Ovary (tissue), 9 donors: ENCODE measurements around the gene SUV39H2. TPM values are rescaled to one million over a fixed set of nuclear protein-coding genes. Genes with fewer than 3 reads are reported as not detected.

Source experiments
- DNase-seq, 5 donors: peaks; one replicate each; pipeline ENCODE4 v3.0.0-alpha.2; 2019 to 2020
- H3K27ac ChIP-seq, 2 donors: fragments of 200-600 bp; one replicate each; pipeline versions ENCODE4 v1.5.1 to v1.8.0; 2019 to 2022
- H3K27me3 ChIP-seq: fragments of 200-600 bp; one replicate; pipeline ENCODE4 v1.8.0; 2022
- H3K36me3 ChIP-seq: fragments of 200-600 bp; sonication (generic); one replicate; pipeline ENCODE4 v1.5.1; 2019
- H3K4me1 ChIP-seq: one replicate; pipeline ENCODE4 v1.8.1; 2013; ENCODE audit warnings: mild to moderate bottlenecking, moderate library complexity; ENCODE audit not compliant: insufficient read depth
- H3K4me3 ChIP-seq: fragments of 200-600 bp; sonication (generic); one replicate; pipeline ENCODE4 v1.5.1; 2017
- H3K9me3 ChIP-seq, 2 donors: fragments of 200-600 bp in 1 of 2; sonication (generic) in 1 of 2; one replicate each; pipeline versions ENCODE4 v1.5.1 to v1.8.1; 2013 to 2019; ENCODE audit warnings: mild to moderate bottlenecking in 1 of 2, moderate library complexity in 1 of 2
- EP300 ChIP-seq: sonication (generic); formaldehyde crosslinking; IDR thresholded peaks from one replicate; pipeline ENCODE4 v1.6.1; 2017; ENCODE audit warnings: antibody characterized with exemption
- POLR2A ChIP-seq: fragments of 450-650 bp; IDR thresholded peaks from one replicate; pipeline ENCODE4 v1.6.1; 2017; ENCODE audit warnings: antibody characterized with exemption, mild to moderate bottlenecking, moderate library complexity
- WGBS, 3 donors: extraction: QIAGEN DNeasy Blood & Tissue Kit in 1 of 3; methylation state at CpG; one replicate each; pipeline versions ENCODE4 v1.1.5 to v1.1.7; 2013 to 2017; 5-methylcytosine and 5-hydroxymethylcytosine counted together
- intact Hi-C, 4 donors: fragments of 100-400 bp; cut with DNase I; formaldehyde crosslinking; loops; one replicate each; pipeline versions ENCODE4 v1.11.0 to v1.15.1; 2022 to 2023
- polyA plus RNA-seq, 2 donors: library from polyadenylated mRNA; stranded (reverse); fragments of 200-250 nt in 1 of 2; fragments of 350-450 nt in 1 of 2; fragmentation: Illumina TruSeq in 1 of 2; extraction: RNeasy Lipid Tissue Mini Kit (QIAGEN cat#74804) in 1 of 2; gene quantifications; one replicate each; pipeline ENCODE4 v1.2.3, GENCODE V29; 2013 to 2014
- total RNA-seq, 7 donors: library from RNA; depleted of rRNA in 2 of 7; stranded (reverse); fragments of >200 nt in 2 of 7; fragmentation: NEBNext Ultra II Directional in 3 of 7; extraction: Animal tissue kit (Norgen Biotek cat#: 25700) in 3 of 7; gene quantifications; one replicate each; pipeline versions ENCODE4 v1.1.0 to v1.2.4, GENCODE V29; 2016 to 2023
- TF ChIP-seq, protein P1 (sequence below), 3 donors: fragments of 450-650 bp in 2 of 3; fragments of 200-600 bp in 1 of 3; IDR thresholded peaks; one replicate each; pipeline versions ENCODE4 v1.5.1 to v1.8.0; 2016 to 2022; ENCODE audit warnings: antibody characterized with exemption in 3 of 3, mild to moderate bottlenecking in 1 of 3
- donor health status: DM: no; HTN: no; CAD: no; lungs with moderate emphysema.
- donor health status: DM: no; HTN: no; CAD: no.
- donor health status: Bipolar disorder and iron deficiency.
- donor health status: DM: yes; HTN: yes; CAD: no.
- donor health status: DM: no; HTN: no; CAD: no.
- donor health status: DM: yes; HTN: yes; CAD: no.

SUV39H2 gene
- total and polyA plus RNA-seq, 9 donors = 3.0 to 16.4 (median 7.1) TPM

GRCh38 chr10:14879928-14880193 is 1.2 kb downstream of the SUV39H2 start:
- H3K4me3 ChIP-seq = no peak overlapping the region
- no peaks in the 10 kb centered on the region for H3K4me1 ChIP-seq
- H3K27ac ChIP-seq = no peak overlapping the region
- H3K36me3 ChIP-seq = no peaks in the 10 kb centered on the region
- WGBS, 3 donors = 2 to 4% (median 2%) methylated on average over 5 of the region's 5 CpGs
- DNase-seq = no peak
- H3K27me3 ChIP-seq = no peaks in the 10 kb centered on the region
- intact Hi-C loops = no loop called here
- no peaks in the 10 kb centered on the region for H3K9me3 ChIP-seq
- TF ChIP-seq POLR2A = no peak
- no peak for TF ChIP-seq EP300
- TF ChIP-seq, protein P1, sequence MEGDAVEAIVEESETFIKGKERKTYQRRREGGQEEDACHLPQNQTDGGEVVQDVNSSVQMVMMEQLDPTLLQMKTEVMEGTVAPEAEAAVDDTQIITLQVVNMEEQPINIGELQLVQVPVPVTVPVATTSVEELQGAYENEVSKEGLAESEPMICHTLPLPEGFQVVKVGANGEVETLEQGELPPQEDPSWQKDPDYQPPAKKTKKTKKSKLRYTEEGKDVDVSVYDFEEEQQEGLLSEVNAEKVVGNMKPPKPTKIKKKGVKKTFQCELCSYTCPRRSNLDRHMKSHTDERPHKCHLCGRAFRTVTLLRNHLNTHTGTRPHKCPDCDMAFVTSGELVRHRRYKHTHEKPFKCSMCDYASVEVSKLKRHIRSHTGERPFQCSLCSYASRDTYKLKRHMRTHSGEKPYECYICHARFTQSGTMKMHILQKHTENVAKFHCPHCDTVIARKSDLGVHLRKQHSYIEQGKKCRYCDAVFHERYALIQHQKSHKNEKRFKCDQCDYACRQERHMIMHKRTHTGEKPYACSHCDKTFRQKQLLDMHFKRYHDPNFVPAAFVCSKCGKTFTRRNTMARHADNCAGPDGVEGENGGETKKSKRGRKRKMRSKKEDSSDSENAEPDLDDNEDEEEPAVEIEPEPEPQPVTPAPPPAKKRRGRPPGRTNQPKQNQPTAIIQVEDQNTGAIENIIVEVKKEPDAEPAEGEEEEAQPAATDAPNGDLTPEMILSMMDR (IDR thresholded peaks at IDR 0.05) = no peak

GRCh38 chr10:14880229-14880628 is 1.6 kb downstream of the SUV39H2 start:
- intact Hi-C loops = no loop called here
- Histone ChIP-seq H3K4me1 (no peaks in the 10 kb centered on the region), H3K27me3 (no peaks in the 10 kb centered on the region), H3K36me3 (no peaks in the 10 kb centered on the region), H3K4me3 (no peak overlapping the region), H3K9me3 (no peaks in the 10 kb centered on the region), H3K27ac (no peak overlapping the region)
- 56 to 61% (median 57%) methylated on average over 7 of the region's 7 CpGs for WGBS, 3 donors
- no peak for DNase-seq
- TF ChIP-seq POLR2A = no peak
- no peak for TF ChIP-seq EP300
- TF ChIP-seq, protein P1 (IDR thresholded peaks at IDR 0.05) = no peak

DNA sequence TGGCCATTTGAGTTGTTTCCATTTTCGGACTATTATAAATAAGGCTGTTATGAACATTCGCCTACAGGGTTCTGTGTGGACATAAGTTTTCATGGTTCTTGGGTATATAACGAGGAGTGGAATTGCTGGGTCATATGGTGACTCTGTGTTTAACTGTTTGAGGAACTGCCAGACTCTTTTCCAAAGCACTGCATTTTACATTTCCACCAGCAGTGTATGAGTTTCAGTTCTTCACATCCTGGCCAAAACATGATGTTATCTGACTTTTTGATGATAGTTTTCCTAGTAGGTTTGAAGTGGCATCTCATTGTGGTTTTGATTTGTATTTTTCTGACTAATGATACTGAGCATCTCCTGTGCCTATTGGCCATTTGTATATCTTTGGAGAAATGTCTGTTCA is 5.4 kb downstream of the SUV39H2 start:
- H3K4me3 ChIP-seq = no peak overlapping the region
- no peaks in the 10 kb centered on the region for H3K36me3 ChIP-seq
- intact Hi-C loops = no loop called here
- no peaks in the 10 kb centered on the region for H3K9me3 ChIP-seq
- TF ChIP-seq POLR2A (no peak), EP300 (no peak)
- TF ChIP-seq, protein P1 (IDR thresholded peaks at IDR 0.05) = no peak
- no peak for DNase-seq
- no peaks in the 10 kb centered on the region for H3K4me1 ChIP-seq
- 91 to 99% (median 94%) methylated on average over 3 of the region's 3 CpGs for WGBS, 3 donors
- H3K27ac ChIP-seq = no peak overlapping the region
- no peaks in the 10 kb centered on the region for H3K27me3 ChIP-seq

GRCh38 chr10:14889318-14889717 is 10.7 kb downstream of the SUV39H2 start:
- WGBS, 3 donors = 80 to 90% (median 83%) methylated on average over 2 of the region's 2 CpGs
- Histone ChIP-seq H3K36me3 (no peaks in the 10 kb centered on the region), H3K4me3 (no peak overlapping the region), H3K9me3 (no peaks in the 10 kb centered on the region), H3K27me3 (no peaks in the 10 kb centered on the region), H3K4me1 (no peaks in the 10 kb centered on the region), H3K27ac (no peak overlapping the region)
- TF ChIP-seq POLR2A = no peak
- TF ChIP-seq EP300 = no peak
- TF ChIP-seq, protein P1 (IDR thresholded peaks at IDR 0.05) = no peak
- DNase-seq = no peak
- intact Hi-C loops = no loop called here

- H3K9me3 ChIP-seq = no peaks in the 10 kb centered on the region
- H3K27ac ChIP-seq = no peak overlapping the region
- no peaks in the 10 kb centered on the region for H3K4me1 ChIP-seq
- WGBS, 3 donors = 97% methylated on average over 1 of the region's 1 CpG
- H3K36me3 ChIP-seq = no peaks in the 10 kb centered on the region
- intact Hi-C loops = no loop called here
- no peak overlapping the region for H3K4me3 ChIP-seq
- DNase-seq = no peak
- no peak for TF ChIP-seq POLR2A
- TF ChIP-seq, protein P1 (IDR thresholded peaks at IDR 0.05) = no peak
- TF ChIP-seq EP300 = no peak
- no peaks in the 10 kb centered on the region for H3K27me3 ChIP-seq
Measured at GRCh38 chr10:14891151-14891550, 12.5 kb downstream of the SUV39H2 start.
